Keratinocyte (primary cell): ENCODE data around the gene BICD2. TPM values are rescaled to one million over a fixed set of nuclear protein-coding genes. Genes with fewer than 3 reads are reported as not detected.

ENCODE experiments used
- DNase-seq: peaks from one replicate; pipeline ENCODE4 v3.0.0-alpha.2; 2011; ENCODE audit warnings: low read depth, missing footprints, low spot score
- FAIRE-seq: peaks from 2 replicates; lab custom pipeline; 2011; peaks lifted over from hg19 to GRCh38; lab: Jason Lieb, UNC
- H2AFZ ChIP-seq: 2 replicates; pipeline ENCODE4 v1.6.0; 2012; ENCODE audit warnings: low read length, control low read depth, inconsistent platforms; ENCODE audit not compliant: control insufficient read depth
- H3K27ac ChIP-seq: 2 replicates; pipeline ENCODE4 v1.5.1; 2011; ENCODE audit warnings: low read length; ENCODE audit not compliant: control insufficient read depth, insufficient read depth
- H3K27me3 ChIP-seq: 3 replicates; pipeline ENCODE4 v1.6.0; 2011; ENCODE audit warnings: low read length; ENCODE audit not compliant: control insufficient read depth, insufficient read depth; ENCODE audit errors: extremely low read depth
- H3K36me3 ChIP-seq, 2 experiments: 2 replicates in 1 of 2; 3 replicates in 1 of 2; pipeline ENCODE4 v1.5.1; 2011; ENCODE audit warnings: low read length in 2 of 2, mild to moderate bottlenecking in 1 of 2; ENCODE audit not compliant: control insufficient read depth in 2 of 2, insufficient read depth in 2 of 2; ENCODE audit errors: extremely low read depth in 1 of 2
- H3K4me1 ChIP-seq: 3 replicates; pipeline ENCODE4 v1.5.1; 2011; ENCODE audit warnings: low read length; ENCODE audit not compliant: control insufficient read depth, insufficient read depth; ENCODE audit errors: extremely low read depth
- H3K4me2 ChIP-seq: 3 replicates; pipeline ENCODE4 v1.6.0; 2011; ENCODE audit warnings: low read depth, low read length; ENCODE audit not compliant: control insufficient read depth, insufficient read depth; ENCODE audit errors: extremely low read depth
- H3K4me3 ChIP-seq, 3 experiments: fragments of 200-600 bp in 1 of 3; sonication (generic) in 1 of 3; 2 replicates in 2 of 3; 3 replicates in 1 of 3; pipeline ENCODE4 v1.5.1; 2011 to 2016; ENCODE audit warnings: low read length in 3 of 3, mild to moderate bottlenecking in 3 of 3, control low read depth in 2 of 3, inconsistent platforms in 1 of 3, low read depth in 1 of 3, mixed read lengths in 1 of 3, mixed run types in 1 of 3, moderate library complexity in 1 of 3; ENCODE audit not compliant: control insufficient read depth in 2 of 3, insufficient read depth in 2 of 3; ENCODE audit errors: extremely low read depth in 1 of 3
- H3K79me2 ChIP-seq: 2 replicates; pipeline ENCODE4 v1.6.0; 2012; ENCODE audit warnings: low read length; ENCODE audit not compliant: control insufficient read depth, insufficient read depth
- H3K9ac ChIP-seq: 3 replicates; pipeline ENCODE4 v1.6.0; 2011; ENCODE audit warnings: low read length; ENCODE audit not compliant: control insufficient read depth, insufficient read depth; ENCODE audit errors: extremely low read depth
- H3K9me1 ChIP-seq: 3 replicates; pipeline ENCODE4 v1.6.0; 2011; ENCODE audit warnings: low read length; ENCODE audit not compliant: control insufficient read depth, insufficient read depth; ENCODE audit errors: extremely low read depth
- H3K9me3 ChIP-seq: 2 replicates; pipeline ENCODE4 v1.5.1; 2012; ENCODE audit warnings: low read depth, low read length; ENCODE audit not compliant: control insufficient read depth
- H4K20me1 ChIP-seq: 3 replicates; pipeline ENCODE4 v1.6.0; 2011; ENCODE audit warnings: low read length; ENCODE audit not compliant: control insufficient read depth, insufficient read depth; ENCODE audit errors: extremely low read depth
- EZH2 ChIP-seq: IDR thresholded peaks from one replicate; pipeline ENCODE4 v1.6.1; 2012; ENCODE audit warnings: inconsistent platforms, mild to moderate bottlenecking, low read length, moderate library complexity
- dilution Hi-C: fragments of 300-500 bp; cut with MboI; formaldehyde crosslinking; loops from one replicate; pipeline ENCODE4 v1.7.0; 2020; ENCODE audit warnings: low sequenced_read_pairs; ENCODE audit not compliant: extremely low pct_ligation_motif_present
- polyA plus RNA-seq, 5 experiments: library from polyadenylated mRNA; depleted of rRNA in 3 of 5; stranded (reverse) in 3 of 5; stranded (forward) in 1 of 5; unstranded in 1 of 5; fragments of >200 nt; gene quantifications; 1 replicate in 1 of 5; 2 replicates in 3 of 5; 3 replicates in 1 of 5; pipeline versions ENCODE4 v1.2.1 to v1.2.3, GENCODE V29; 2011 to 2012; ENCODE audit warnings: missing spikeins in 2 of 5, low read depth in 1 of 5, low replicate concordance in 1 of 5
- TF ChIP-seq, protein P1 (sequence below), 3 experiments: IDR thresholded peaks in 1 of 3; conservative IDR thresholded peaks in 1 of 3; optimal IDR thresholded peaks in 1 of 3; 2 replicates in 2 of 3; 3 replicates in 1 of 3; pipeline versions ENCODE3 to v1.5.1; 2011; ENCODE audit warnings: low read length in 3 of 3, mild to moderate bottlenecking in 3 of 3, moderate library complexity in 2 of 3, control low read depth in 1 of 3, inconsistent platforms in 1 of 3; ENCODE audit not compliant: insufficient read depth in 2 of 3; ENCODE audit errors: extremely low read depth in 1 of 3

Gene BICD2
- polyA plus RNA-seq, 1 donor (not counting 4 experiments of a cell fraction or from before 2014, with no cell fraction given) = 41.9 TPM

- Histone ChIP-seq H3K9me3 (peaks cover 7% of the 10 kb centered on the region), H3K9me1 (no peaks in the 10 kb centered on the region), H3K36me3 (no peaks in the 10 kb centered on the region), H3K4me1 (peaks cover 23% of the 10 kb centered on the region), H2AFZ (no peak overlapping the region), H4K20me1 (no peaks in the 10 kb centered on the region), H3K4me3 (no peak overlapping the region), H3K4me2 (no peak overlapping the region), H3K79me2 (no peaks in the 10 kb centered on the region), H3K27ac (no peak overlapping the region), H3K9ac (no peak overlapping the region), H3K27me3 (no peaks in the 10 kb centered on the region)
- no peak for DNase-seq
- TF ChIP-seq, protein P1, sequence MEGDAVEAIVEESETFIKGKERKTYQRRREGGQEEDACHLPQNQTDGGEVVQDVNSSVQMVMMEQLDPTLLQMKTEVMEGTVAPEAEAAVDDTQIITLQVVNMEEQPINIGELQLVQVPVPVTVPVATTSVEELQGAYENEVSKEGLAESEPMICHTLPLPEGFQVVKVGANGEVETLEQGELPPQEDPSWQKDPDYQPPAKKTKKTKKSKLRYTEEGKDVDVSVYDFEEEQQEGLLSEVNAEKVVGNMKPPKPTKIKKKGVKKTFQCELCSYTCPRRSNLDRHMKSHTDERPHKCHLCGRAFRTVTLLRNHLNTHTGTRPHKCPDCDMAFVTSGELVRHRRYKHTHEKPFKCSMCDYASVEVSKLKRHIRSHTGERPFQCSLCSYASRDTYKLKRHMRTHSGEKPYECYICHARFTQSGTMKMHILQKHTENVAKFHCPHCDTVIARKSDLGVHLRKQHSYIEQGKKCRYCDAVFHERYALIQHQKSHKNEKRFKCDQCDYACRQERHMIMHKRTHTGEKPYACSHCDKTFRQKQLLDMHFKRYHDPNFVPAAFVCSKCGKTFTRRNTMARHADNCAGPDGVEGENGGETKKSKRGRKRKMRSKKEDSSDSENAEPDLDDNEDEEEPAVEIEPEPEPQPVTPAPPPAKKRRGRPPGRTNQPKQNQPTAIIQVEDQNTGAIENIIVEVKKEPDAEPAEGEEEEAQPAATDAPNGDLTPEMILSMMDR (optimal IDR thresholded peaks at IDR 0.05 in 1 of 3, IDR thresholded peaks at IDR 0.05 in 1 of 3, conservative IDR thresholded peaks at IDR 0.05 in 1 of 3; ENCODE audit: extremely low read depth in 1 of 3, insufficient read depth in 2 of 3, low read length in 3 of 3) = no peak
- no peak for TF ChIP-seq EZH2
- dilution Hi-C loops = no loop called here
- no peak for FAIRE-seq
Measured at GRCh38 chr9:92780206-92780605, 15.6 kb upstream of the BICD2 start.

- H3K79me2 ChIP-seq = no peaks in the 10 kb centered on the region
- peaks cover 3% of the 10 kb centered on the region for H3K9me3 ChIP-seq
- DNase-seq = no peak
- H2AFZ ChIP-seq = no peak overlapping the region
- H3K4me3 ChIP-seq = no peak overlapping the region
- TF ChIP-seq, protein P1 (optimal IDR thresholded peaks at IDR 0.05 in 1 of 3, IDR thresholded peaks at IDR 0.05 in 1 of 3, conservative IDR thresholded peaks at IDR 0.05 in 1 of 3; ENCODE audit: extremely low read depth in 1 of 3, insufficient read depth in 2 of 3, low read length in 3 of 3) = no peak
- TF ChIP-seq EZH2 = no peak
- dilution Hi-C loops = no loop called here
- no peak overlapping the region for H3K4me2 ChIP-seq
- no peak for FAIRE-seq
- no peaks in the 10 kb centered on the region for H3K36me3 ChIP-seq
- H4K20me1 ChIP-seq = no peaks in the 10 kb centered on the region
- H3K9me1 ChIP-seq = no peaks in the 10 kb centered on the region
- H3K27ac ChIP-seq = no peak overlapping the region
- no peak overlapping the region for H3K9ac ChIP-seq
- peaks cover 27% of the 10 kb centered on the region for H3K4me1 ChIP-seq
- no peaks in the 10 kb centered on the region for H3K27me3 ChIP-seq
Measured at GRCh38 chr9:92775466-92775865, 10.8 kb upstream of the BICD2 start.
